ENCODE results near the gene FGFR1OP2.

FGFR1OP2 gene

DNA sequence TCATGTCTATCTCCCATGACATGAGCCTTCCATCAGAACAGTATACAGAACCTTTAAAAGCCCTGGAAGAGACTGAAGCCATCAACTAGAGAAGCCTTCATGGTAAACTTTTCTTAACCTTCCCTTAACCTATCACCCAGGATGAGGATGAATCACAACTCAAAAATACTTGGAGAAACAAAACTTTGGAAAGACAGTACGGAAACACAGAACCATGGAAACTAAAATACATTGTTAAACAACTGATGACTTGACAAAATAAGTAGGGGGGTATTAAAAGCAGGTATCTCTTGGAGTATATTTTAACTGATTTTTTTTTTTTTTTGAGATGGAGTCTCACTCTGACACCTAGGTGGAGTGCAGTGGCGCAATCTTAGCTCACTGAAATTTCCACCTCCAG lies 67.2 kb downstream of the FGFR1OP2 start:
- DNase-seq: no peak

GRCh38 chr12:27006797-27007467 lies 68.7 kb downstream of the FGFR1OP2 start:
- no peak for DNase-seq

DNA sequence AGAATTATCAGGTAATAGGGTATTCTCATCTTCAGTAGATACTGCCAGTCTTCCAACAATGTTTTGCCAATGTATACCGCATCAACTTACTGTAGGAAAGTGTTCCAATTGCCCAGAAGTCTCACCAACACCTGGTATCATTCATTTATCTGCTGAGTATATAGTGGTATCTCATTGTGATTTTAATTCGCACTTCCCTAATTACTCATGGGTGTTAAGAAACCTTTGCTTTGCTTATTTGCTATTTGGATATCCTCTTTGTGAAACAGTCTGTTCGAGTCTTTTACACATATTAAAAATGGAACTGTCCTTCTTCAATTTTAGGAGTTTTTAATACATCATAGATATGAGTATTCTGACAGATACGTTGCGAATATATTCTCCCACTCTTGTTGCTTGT lies 69.8 kb downstream of the FGFR1OP2 start:
- DNase-seq: no peak

- DNase-seq: no peak
Measured at GRCh38 chr12:27009881-27010301, 71.6 kb downstream of the FGFR1OP2 start.

- DNase-seq: peak; percentile 74
Measured at GRCh38 chr12:27012239-27012981, 74.1 kb downstream of the FGFR1OP2 start.

DNA sequence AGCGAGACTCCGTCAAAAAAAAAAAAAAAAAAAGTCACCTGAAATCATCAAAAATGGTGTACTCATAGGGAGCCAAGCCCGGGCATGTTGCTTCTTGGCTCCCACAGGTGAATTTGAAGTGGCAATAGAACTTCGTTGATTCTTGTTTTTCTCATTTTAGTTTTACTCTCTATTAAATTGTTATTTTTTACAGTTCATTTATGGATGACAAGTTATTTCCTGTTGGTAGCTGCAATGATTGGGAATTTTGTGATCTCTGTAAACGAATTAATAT lies 74.6 kb downstream of the FGFR1OP2 start:
- DNase-seq: no peak

GRCh38 chr12:27013611-27014084 lies 75.4 kb downstream of the FGFR1OP2 start:
- peak; percentile 73 for DNase-seq

- peak; percentile 96 for DNase-seq
Measured at GRCh38 chr12:27014085-27014858, 76.0 kb downstream of the FGFR1OP2 start, which contains the start of gene TM7SF3. Gene TM7SF3, minus strand, starts transcription at chr12:27014384. Its CDS starts 216 bp downstream, at chr12:27014168.

DNA sequence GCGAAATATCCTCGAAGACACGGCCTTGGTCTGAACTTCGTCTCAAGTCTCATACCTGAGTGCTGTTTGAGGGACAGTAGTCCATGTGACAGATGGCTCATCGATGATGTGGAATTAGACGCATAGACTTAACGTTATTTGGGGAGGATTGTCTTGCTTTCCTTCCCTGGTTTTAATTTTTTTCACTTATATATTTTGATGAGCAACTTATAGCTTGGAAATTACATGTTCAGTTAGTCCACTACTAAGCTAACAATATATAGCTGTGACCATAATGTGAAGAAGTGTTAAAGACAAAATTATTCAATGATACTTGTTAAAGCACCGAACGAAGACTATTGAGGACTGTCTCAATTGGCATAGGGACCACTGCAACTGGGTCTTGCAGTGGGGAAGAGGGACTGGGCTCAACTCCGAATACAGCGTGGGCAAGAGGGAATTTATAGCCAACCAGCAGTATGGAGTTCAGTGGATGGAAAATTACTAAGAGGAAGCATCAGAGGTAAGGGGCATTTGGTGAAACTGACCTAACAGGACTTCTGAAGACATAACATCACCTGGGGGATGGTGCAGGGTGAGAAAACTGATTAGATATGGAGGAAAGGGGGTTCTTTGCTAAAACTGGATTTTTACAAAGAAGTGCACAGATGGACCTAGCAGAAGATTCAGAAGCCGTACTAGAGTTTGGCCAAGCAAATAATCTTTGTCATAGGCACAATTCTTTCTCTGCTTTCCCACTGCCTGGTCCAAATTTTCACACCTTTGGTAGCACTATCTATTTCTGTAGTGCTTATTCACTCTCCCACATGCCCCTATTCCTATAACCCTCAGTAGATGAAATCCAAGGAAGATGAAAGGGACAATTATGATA lies 76.8 kb downstream of the FGFR1OP2 start:
- DNase-seq: peak; percentile 72

- peak; percentile 59 for DNase-seq
Measured at GRCh38 chr12:27015730-27016076, 77.4 kb downstream of the FGFR1OP2 start.
